ENCODE measurements around the gene KIAA1549.
"Not testable (repeated sequence)": the region's sequence is repeated elsewhere in the genome, so short reads cannot be mapped to it uniquely, and the experiment has no call there.

KIAA1549 gene

DNA sequence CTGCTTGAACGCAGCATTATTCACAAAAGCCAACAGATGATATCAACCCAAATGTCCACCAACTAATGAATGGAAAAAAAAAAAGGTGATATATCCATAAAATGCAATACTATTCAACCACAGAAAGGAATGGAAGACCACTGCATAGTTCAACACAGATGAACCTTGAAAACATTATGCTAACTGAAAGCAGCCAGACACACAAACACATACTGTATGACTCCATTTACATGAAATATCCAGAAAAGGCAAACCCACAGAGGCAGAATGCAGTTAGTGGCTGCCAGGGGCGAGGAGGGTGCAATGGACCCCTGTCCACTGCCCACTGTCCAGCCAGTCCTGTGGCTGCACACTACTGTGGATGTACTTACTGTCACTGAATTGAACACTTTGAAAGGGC lies 36.6 kb downstream of the KIAA1549 start:
- DNase-seq (ENCODE audit: low read depth) = no peak

DNA sequence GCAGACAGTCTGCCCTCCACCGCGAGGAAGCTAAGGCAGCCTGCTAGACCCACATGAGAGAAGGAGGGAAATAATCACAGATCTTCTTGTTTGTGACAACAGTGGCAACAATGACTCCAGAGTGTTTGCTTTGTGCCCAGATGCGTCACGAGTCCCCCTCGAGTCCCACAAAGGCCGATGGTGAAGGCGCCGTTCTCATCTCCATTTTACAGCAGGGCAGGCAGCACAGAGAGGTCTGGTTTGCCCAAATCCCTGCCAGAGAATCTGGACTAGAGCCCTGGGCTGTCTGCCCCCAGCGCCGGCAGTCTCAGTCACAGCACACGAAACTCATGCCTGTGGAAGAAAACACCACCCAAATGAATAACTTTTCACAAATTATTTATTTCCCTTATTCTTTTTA lies 38.1 kb downstream of the KIAA1549 start:
- DNase-seq (ENCODE audit: low read depth) = no peak

DNA sequence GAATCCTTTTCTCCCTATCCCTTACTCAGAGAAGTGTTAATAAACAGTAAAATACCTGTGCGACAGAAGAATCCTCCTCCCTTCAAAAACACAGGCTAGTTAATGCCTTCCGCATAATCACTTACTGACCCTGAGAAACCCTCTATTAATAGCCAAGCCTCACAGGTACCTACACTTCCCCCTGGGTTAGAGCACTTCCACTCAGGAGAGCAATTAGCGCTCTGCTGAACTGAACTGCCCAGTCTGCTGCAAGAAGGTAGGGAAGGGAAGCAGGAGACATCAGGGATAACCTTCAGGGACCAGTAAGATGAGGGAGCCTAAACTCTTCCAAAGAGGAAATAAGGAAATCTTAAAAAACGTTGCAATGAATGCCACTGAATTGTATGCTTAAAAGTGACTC lies 39.6 kb downstream of the KIAA1549 start:
- DNase-seq (ENCODE audit: low read depth) = no peak

DNA sequence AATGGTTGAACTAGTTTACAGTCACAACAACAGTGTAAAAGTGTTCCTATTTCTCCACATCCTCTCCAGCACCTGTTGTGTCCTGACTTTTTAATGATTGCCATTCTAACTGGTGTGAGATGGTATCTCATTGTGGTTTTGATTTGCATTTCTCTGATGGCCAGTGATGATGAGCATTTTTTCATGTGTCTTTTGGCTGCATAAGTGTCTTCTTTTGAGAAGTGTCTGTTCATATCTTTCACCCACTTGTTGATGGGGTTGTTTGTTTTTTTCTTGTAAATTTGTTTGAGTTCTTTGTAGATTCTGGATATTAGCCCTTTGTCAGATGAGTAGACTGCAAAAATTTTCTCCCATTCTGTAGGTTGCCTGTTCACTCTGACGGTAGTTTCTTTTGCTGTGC lies 40.6 kb downstream of the KIAA1549 start:
- DNase-seq (ENCODE audit: low read depth) = not testable (repeated sequence)

DNA sequence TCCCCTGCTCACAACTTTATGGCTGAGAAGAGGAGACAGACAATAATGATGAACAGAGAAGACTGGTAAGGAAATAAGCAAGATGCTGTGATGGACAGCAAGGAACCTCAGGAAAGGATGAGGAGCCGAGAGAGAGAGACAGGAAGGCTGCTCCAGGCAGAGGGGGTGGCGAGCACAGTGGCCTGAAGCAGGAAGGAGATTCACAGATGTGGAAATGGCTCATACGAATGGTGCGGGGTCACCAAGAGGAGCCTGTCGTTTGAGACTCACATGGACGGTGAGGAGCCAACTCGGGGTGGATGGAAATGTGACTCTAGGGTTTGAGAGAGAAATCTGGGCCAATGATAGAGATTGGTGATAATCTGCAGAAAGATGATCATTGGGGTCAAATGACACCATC lies 43.7 kb downstream of the KIAA1549 start:
- no peak for DNase-seq (ENCODE audit: low read depth)

DNA sequence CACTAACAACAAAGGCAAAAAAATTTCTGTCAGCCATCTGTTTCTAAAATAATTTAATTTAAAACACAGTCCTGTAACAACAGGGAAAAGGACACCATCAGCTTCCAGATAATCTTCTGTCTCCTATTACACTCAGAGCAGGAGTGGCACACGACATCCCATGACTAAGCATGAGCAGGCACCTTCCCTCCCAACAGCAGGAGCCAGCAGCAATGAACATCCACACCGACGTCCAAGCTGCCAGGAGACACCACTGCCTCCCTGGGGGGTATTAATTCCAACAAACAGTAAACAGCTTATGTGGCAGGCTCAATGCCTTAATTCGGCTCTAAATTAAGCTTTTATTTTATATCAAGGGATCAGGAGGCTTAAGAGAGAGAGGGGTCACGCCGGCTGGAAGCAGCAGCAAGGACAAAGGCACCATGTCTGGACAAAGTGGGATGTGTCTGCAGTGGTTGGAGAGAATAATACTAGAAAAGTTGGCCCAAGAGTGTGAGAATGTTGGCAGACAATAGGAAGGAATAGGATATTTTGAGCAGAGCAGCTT lies 45.7 kb downstream of the KIAA1549 start:
- DNase-seq (ENCODE audit: low read depth) = no peak

DNA sequence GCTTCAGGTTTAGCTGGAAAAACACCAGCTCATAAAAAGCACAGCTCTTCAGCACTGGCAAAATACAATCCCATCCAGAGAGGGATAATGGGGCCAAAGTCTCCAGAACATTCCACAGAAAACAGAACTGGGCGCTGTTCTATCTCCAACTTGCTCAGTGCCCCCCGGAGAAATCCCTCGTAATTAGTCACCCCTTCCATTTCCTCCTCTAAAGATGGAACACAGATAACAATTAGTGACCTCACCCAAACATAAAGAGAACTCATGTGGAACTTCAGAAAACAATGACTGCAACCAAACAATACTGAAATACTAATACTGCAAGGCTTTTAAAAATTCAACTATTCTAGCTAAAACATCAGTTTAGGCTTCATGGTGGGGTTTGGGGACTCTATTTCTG lies 46.3 kb downstream of the KIAA1549 start:
- no peak for DNase-seq (ENCODE audit: low read depth)

DNA sequence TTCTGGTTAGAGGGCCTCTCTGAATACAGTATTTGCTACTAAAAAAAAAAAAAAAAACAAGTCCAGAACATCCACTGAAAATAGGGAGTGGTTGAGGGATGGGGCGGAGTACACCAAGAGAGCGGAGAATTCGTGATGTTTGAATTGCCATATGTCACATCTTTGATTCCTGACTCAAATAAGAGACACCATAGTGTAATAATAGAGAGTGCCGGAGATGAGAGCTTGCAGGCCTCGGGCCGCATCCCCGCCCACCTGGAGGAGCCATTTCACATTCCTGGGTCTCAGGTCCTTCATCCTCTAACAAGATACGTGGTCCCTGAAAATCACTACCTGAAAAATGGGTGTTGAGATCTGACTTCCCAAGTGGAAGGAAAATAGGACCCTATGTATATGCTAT lies 46.8 kb downstream of the KIAA1549 start:
- DNase-seq (ENCODE audit: low read depth) = no peak

DNA sequence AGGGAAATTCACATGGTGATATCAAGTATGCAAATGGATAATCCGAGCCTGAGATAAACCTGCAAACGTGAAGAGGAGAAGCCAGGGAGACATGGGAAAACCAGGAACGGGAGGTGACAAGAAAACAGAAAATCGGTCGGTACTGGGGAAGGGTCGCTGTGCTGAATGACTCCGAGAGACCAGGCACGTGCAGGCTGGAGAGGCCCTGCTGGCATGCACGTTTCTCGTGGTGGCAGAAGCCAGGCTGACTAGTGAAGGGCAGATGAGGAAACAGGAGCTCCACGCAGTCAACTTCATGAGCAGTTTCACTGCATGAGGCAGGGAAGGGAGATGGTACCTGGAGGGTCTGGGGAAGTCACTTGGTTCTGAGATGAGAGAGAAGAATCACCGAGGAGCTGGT lies 48.3 kb downstream of the KIAA1549 start:
- no peak for DNase-seq (ENCODE audit: low read depth)

DNA sequence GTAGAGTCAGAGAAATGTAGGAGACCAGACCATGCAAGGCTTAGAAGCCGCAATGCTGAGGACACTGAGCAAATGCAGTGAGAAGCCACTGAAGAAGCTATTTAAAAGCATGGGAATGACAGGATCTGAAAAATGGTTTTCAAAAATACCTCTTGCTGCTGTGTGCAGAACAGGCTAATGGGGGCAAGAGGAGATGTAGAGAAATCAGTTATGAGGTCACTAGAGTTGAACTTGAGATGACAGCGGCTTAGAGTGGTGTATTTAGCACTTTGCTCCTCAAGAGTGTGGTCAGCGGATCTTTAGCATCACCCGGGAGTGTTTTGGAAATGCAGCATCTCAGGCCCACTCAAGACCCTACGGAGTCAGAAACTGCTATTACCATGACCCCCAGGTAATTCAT lies 48.8 kb downstream of the KIAA1549 start:
- no peak for DNase-seq (ENCODE audit: low read depth)

DNA sequence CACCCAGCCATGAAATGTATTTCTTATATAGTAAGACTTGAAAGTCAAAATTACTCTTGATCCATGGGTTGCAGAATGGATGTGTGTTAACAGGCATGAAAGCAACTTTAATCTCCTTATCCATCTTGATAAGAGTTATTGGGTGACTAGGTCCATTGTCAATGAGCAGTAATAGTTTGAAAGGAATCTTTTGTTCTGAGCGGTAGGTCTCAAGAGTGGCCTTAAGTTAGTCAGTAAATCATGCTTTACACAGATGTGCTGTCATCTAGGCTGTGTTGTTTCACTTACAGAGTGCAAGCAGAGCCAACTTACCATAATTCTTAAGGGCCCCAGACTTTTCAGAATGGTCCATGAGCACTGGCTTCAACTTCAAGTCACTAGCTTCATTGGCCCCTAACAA lies 51.2 kb downstream of the KIAA1549 start:
- no peak for DNase-seq (ENCODE audit: low read depth)

DNA sequence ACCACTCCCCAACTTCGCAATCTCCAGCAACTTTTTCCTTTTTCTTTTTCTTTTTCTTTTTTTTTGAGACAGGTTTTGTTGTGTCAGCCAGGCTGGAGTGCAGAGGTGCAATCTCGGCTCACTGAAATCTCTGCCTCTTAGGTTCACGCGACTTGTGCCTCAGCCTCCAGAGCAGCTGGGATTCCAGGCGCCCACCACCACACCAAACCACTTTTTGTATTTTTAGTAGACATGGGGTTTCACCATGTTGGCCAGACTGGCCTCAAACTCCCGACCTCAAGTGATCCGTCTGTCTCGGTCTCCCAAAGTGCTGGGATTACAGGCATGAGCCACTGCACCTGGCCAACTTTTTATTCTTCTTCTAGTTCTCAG lies 55.0 kb downstream of the KIAA1549 start:
- DNase-seq (ENCODE audit: low read depth) = no peak

DNA sequence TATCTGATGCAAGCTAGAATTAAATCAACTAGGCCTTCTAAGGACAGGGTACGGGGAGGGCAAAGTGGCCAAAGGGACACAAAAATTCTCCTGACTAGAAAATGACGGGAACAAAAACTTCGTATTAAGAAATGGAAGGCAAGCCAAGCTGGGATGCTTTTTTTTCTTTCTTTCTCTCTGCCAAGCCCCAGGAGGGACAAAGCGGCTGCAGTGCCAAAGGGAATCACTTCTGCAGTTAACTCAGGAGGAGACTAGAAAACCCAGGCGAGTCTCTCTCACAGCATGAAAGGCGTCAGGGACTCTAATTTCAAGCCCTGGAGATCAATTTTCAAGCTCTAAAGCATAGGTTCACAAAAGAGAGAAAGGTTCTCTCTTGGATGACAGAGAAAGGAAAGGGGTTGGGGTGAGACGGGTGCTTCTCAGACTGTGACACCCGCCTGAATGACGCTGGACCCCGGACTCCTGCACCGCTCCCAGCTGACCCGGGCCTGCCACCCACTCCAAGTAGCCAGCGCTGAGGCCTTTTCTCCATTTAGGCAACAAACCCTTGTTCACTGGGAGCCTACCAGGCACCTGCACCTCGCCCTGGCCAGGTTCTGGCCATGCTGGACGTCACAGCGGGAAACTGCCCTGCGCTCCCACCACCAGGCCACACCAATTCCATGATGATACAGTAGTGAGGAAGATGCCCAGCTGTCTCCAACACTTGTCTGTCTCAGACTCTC lies 56.5 kb downstream of the KIAA1549 start:
- DNase-seq (ENCODE audit: low read depth) = no peak

DNA sequence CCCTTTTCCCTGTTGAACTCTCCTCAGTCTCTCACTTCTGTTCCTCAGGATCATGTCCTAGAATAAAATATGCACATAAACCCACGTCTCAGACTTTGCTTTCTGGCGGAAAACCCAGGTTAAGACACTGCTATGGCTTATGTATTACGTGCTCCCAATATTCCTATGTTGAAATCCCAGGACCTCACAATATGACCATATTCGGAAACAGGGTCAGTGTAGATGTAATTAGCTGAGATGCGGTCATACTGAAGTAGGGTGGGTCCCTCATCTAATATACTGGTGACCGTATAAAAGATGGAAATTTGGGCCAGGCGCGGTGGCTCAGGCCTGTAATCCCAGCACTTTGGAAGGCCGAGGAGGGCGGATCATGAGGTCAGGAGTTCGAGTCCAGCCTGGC lies 59.9 kb downstream of the KIAA1549 start:
- no peak for DNase-seq (ENCODE audit: low read depth)

DNA sequence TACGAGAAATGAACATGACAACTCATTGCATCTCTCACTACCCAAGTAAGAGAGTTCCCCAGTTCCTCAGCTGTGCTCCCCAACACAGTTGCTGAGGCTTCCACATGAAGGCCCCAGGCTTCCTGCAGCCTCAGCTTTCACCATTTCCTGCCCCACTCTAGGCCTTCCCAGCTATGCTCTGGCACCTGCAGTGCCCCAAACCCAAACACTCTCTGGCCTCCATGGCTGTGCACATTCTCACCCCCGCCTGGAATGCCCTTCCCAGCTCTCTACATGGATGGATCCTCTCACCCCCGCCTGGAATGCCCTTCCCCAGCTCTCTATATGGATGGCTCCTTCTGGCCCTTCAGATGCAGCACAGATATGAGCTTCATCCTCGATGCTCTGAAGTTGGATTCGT lies 61.3 kb downstream of the KIAA1549 start:
- no peak for DNase-seq (ENCODE audit: low read depth)

DNA sequence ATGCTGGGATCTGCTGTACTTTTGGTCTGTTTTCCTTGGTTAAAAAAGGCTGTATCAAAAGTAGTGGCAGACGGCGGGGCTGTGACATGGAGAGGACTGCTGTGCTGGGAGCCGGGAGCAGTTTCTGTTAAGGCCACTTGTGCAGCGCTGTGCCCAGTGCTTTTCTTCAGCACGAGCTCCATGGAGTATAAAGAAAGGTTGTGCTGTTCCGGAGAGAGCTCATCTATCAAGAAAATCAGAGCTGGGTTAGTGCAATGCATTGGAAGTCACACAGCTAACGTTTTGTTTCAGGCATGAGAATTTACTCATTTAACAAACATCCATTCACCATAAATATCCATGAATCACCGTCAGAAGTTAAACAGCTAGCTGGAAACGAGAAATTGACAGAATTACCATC lies 62.0 kb downstream of the KIAA1549 start:
- DNase-seq (ENCODE audit: low read depth) = no peak

DNA sequence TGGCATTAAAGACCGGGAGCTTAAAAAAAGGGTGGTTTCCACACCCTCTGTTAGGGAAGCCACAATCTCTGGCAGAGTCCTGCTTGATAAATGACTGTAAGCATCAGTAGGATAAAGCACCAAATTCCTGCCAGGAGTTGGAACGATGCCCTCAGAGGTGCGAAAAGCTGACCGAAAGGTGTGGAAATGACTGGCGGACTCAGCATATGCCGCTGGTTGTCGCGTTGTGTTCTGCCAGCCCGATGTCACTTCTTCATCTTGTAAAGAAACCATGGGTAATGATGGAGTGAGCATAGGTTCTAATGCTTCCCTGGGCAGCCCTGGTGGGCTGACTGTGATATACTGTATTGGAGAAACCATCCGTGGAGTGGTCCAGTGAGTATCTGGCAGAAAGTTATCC lies 62.4 kb downstream of the KIAA1549 start:
- DNase-seq (ENCODE audit: low read depth) = no peak

DNA sequence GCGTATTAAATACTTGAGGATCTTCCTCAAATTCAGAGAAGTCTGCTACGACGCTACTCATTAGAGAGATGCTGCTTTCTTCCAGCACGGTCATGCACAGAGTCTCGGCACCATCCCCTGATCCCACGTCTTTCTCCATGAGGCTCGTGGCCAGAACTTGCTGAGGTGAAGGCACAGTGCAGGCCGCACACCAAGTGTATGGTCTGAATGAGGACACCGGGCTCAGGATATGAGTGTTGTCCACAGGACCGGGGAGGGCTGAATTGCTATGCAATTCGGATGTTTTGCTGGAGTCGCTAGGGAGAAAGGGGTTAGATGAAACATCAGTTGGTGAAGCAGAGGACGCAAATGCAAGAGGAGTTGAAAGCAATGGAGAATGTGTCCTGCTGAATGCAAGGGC lies 63.0 kb downstream of the KIAA1549 start:
- DNase-seq (ENCODE audit: low read depth) = no peak

DNA sequence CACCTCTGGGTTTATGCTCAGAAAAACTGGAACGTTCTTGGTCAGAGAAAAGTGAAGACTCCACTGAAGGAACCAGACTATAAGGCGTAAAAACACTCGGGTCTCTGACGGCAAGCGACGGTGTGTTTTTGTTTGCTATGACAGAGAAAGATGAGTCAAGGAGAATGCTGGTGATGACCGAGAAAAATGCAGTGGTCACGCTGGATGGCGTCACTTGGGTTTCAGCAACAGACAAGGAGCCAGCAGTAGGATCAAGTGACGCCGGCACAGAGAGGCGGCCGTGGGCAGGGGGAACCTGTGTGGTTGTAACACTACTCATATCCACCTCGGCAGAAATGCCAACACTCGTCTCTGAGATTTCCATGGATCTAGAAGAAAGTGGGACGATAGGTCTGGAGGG lies 63.4 kb downstream of the KIAA1549 start:
- no peak for DNase-seq (ENCODE audit: low read depth)

DNA sequence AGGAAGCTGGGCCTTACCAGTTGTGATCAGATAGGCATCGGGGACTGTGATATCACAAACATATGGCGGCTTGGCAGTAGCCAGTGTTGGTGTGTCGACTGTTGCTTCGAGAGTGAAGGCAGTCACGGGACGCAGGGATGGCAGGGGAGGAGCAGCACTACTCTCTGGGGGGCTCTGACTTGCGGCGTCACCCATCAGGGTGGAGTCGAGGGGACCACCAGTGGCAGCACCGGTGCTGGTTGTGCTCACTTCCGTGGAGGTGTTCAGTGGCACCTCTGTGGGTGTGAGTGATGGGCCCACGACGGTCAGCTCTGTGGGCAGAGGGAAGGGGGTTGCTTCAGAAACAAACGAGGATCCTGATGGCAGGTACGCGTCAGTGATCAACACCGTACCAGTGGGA lies 64.5 kb downstream of the KIAA1549 start:
- DNase-seq (ENCODE audit: low read depth) = no peak

DNA sequence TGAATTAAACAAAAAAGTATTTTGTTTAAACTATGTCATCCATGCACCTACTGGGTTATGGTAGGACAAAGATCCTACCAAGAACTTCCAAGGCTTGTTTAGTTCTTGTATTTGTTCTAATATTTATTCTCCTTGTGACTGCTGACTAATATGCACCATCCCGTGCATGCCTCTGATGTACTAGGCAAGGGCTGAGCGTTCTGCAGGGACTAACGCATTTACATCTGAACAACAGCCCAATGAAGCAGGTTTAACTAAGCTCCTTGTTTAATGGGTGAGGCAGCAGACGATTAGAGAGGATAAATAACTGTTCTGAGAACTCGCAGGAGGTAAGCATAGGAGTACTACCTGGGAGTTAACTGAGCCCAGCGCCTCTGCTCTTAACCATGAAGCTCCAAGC lies 64.9 kb downstream of the KIAA1549 start:
- DNase-seq (ENCODE audit: low read depth) = no peak

DNA sequence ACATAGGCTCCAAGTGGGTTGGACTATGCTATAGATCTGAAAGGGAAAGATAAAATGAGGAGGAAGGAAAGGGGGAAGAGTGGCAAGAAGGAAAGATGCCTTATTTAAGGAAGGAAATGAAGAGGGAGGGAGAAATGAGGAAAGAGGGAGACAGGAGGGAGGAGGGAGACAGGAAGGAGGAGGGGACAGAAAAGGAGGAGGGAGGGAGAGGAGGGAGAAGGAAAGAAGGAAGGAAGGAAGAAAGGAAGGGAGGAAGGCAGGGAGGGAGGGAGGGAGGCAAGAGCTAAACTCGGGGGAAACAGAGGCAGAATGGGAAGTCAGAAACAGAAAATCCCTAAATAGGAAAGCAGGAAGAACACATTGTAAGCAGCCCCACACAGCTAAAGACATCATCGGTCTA lies 67.4 kb downstream of the KIAA1549 start:
- no peak for DNase-seq (ENCODE audit: low read depth)

DNA sequence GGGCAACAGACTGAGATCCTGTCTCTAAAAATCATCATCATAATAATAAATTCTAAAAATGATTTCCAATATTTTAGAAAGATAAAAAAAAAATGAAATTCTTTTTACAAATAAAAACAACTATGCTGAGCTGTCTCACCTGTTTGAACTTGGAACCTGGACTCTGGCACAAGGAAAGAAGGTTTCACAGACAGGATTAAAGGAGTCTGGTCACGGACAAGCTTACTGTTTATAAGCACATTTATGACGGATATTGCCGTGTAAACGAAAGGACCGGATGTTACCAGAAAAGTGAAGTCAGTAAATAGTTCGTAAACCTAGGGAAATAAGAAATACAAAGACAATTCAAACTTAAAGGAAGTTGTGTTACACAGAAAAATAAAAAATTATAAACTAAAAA lies 70.2 kb downstream of the KIAA1549 start:
- DNase-seq (ENCODE audit: low read depth) = no peak

DNA sequence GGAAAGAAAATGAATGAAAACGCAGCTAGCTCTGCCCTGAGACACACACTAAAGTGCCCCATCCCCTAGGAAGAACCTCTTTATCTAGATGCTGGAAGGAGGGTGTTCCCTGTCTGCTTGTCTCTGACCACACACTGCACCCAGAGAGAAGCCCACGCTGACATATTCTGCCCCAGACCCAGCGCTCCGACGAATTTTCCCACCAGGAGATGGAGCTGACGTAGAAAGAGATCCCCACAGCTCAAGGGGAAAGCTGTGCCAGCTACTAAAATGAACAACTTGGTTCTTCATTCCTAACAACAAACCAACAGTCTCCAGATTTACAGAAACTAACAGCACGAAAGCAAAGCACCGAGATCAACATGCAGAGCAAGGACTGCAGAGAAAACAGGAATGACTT lies 73.3 kb downstream of the KIAA1549 start:
- DNase-seq (ENCODE audit: low read depth) = no peak

Measured in stimulated activated CD4-positive, alpha-beta T cell treated with anti-CD3 and anti-CD28 coated beads, Interleukin-2, amount 100 ng/mL, for 4 hours (primary cell).